Measurements from ENCODE around the gene SYT9. TPM values are rescaled to one million over a fixed set of nuclear protein-coding genes. Genes with fewer than 3 reads are reported as not detected.

The SYT9 gene
- total RNA-seq, 2 donors from 2014 or later: 0.81 to 2.2 TPM

- WGBS, 2 experiments (ENCODE audit: insufficient coverage in 1 of 2, insufficient read length in 1 of 2): 81 to 100% methylated on average over 1 to 3 of the region's 4 CpGs
- Histone ChIP-seq H3K27ac (ENCODE audit: low read depth, low read length) (no peak overlapping the region), H3K27me3 (ENCODE audit: control insufficient read depth, insufficient read depth, low read length, poor library complexity, severe bottlenecking) (peaks cover 19% of the 10 kb centered on the region), H3K36me3 (ENCODE audit: control insufficient read depth, insufficient read depth, low read length) (no peaks in the 10 kb centered on the region), H3K9me3 (ENCODE audit: control insufficient read depth, low read length) (no peaks in the 10 kb centered on the region), H3K4me3 (ENCODE audit: low read length) (no peak overlapping the region), H3K9ac (ENCODE audit: extremely low read depth, low read length, poor library complexity, severe bottlenecking) (no peak overlapping the region), H3K4me1 (ENCODE audit: control insufficient read depth, insufficient read depth, low read length) (no peaks in the 10 kb centered on the region)
- no peak overlapping the region for H3K27ac Mint-ChIP-seq
- H3K4me3 Mint-ChIP-seq: no peak overlapping the region
- H3K9me3 Mint-ChIP-seq: no peaks in the 10 kb centered on the region
- no peaks in the 10 kb centered on the region for H3K36me3 Mint-ChIP-seq (ENCODE audit: low read depth)
- TF ChIP-seq CTCF (conservative IDR thresholded peaks at IDR 0.05): no peak
- DNase-seq: no peak
- no peaks in the 10 kb centered on the region for H3K4me1 Mint-ChIP-seq
- H3K27me3 Mint-ChIP-seq (ENCODE audit: insufficient read depth): peaks cover 12% of the 10 kb centered on the region
Observed at GRCh38 chr11:7222619-7223018, 29.1 kb upstream of the SYT9 start.

- no peak overlapping the region for H3K4me3 ChIP-seq (ENCODE audit: low read length)
- H3K4me3 Mint-ChIP-seq: no peak overlapping the region
- H3K27me3 ChIP-seq (ENCODE audit: control insufficient read depth, insufficient read depth, low read length, poor library complexity, severe bottlenecking): peaks cover 35% of the 10 kb centered on the region
- no peaks in the 10 kb centered on the region for H3K9me3 ChIP-seq (ENCODE audit: control insufficient read depth, low read length)
- no peak for DNase-seq
- H3K27me3 Mint-ChIP-seq (ENCODE audit: insufficient read depth): peaks cover 24% of the 10 kb centered on the region
- H3K9ac ChIP-seq (ENCODE audit: extremely low read depth, low read length, poor library complexity, severe bottlenecking): no peak overlapping the region
- H3K4me1 Mint-ChIP-seq: peaks cover 1% of the 10 kb centered on the region
- H3K36me3 ChIP-seq (ENCODE audit: control insufficient read depth, insufficient read depth, low read length): no peaks in the 10 kb centered on the region
- H3K9me3 Mint-ChIP-seq: no peaks in the 10 kb centered on the region
- 69 to 83% methylated on average over 2 to 4 of the region's 5 CpGs for WGBS, 2 experiments (ENCODE audit: insufficient coverage in 1 of 2, insufficient read length in 1 of 2)
- no peak for TF ChIP-seq CTCF (conservative IDR thresholded peaks at IDR 0.05)
- H3K36me3 Mint-ChIP-seq (ENCODE audit: low read depth): no peaks in the 10 kb centered on the region
- no peak overlapping the region for H3K27ac ChIP-seq (ENCODE audit: low read depth, low read length)
- peak overlapping the region; percentile 36 for H3K27ac Mint-ChIP-seq
- H3K4me1 ChIP-seq (ENCODE audit: control insufficient read depth, insufficient read depth, low read length): no peaks in the 10 kb centered on the region
Observed at GRCh38 chr11:7239877-7240276, 11.8 kb upstream of the SYT9 start.

GRCh38 chr11:7245341-7245740 is 6.4 kb upstream of the SYT9 start:
- H3K36me3 Mint-ChIP-seq (ENCODE audit: low read depth): no peaks in the 10 kb centered on the region
- no peak overlapping the region for H3K4me3 ChIP-seq (ENCODE audit: low read length)
- TF ChIP-seq CTCF (conservative IDR thresholded peaks at IDR 0.05): no peak
- no peak overlapping the region for H3K4me3 Mint-ChIP-seq
- H3K27ac ChIP-seq (ENCODE audit: low read depth, low read length): no peak overlapping the region
- peaks cover 1% of the 10 kb centered on the region for H3K4me1 Mint-ChIP-seq
- H3K27me3 ChIP-seq (ENCODE audit: control insufficient read depth, insufficient read depth, low read length, poor library complexity, severe bottlenecking): peaks cover 36% of the 10 kb centered on the region
- WGBS, 2 experiments (ENCODE audit: insufficient coverage in 1 of 2, insufficient read length in 1 of 2): 84% methylated on average over 3 of the region's 3 CpGs; no CpG with 5 or more reads in 1 of the 2 experiments
- no peak overlapping the region for H3K27ac Mint-ChIP-seq
- no peaks in the 10 kb centered on the region for H3K36me3 ChIP-seq (ENCODE audit: control insufficient read depth, insufficient read depth, low read length)
- H3K9me3 Mint-ChIP-seq: peaks cover 5% of the 10 kb centered on the region
- DNase-seq: no peak
- H3K4me1 ChIP-seq (ENCODE audit: control insufficient read depth, insufficient read depth, low read length): no peaks in the 10 kb centered on the region
- H3K9me3 ChIP-seq (ENCODE audit: control insufficient read depth, low read length): no peaks in the 10 kb centered on the region
- H3K9ac ChIP-seq (ENCODE audit: extremely low read depth, low read length, poor library complexity, severe bottlenecking): no peak overlapping the region
- H3K27me3 Mint-ChIP-seq (ENCODE audit: insufficient read depth): peaks cover 35% of the 10 kb centered on the region
